Epithelial cell of esophagus (primary cell): ENCODE data around the gene VTA1.

Source experiments
- DNase-seq: peaks from one replicate; pipeline ENCODE4 v3.0.0; 2010; ENCODE audit warnings: low read depth
- H3K4me3 ChIP-seq: 2 replicates; pipeline ENCODE4 v1.5.1; 2011; ENCODE audit warnings: mild to moderate bottlenecking, low read length, control low read depth
- TF ChIP-seq, protein P1 (sequence below): IDR thresholded peaks from 2 replicates; pipeline ENCODE4 v1.5.1; 2011; ENCODE audit warnings: low read depth, mild to moderate bottlenecking, low read length, control low read depth, inconsistent platforms; ENCODE audit not compliant: insufficient read depth; ENCODE audit errors: missing control alignments

Gene VTA1

DNA sequence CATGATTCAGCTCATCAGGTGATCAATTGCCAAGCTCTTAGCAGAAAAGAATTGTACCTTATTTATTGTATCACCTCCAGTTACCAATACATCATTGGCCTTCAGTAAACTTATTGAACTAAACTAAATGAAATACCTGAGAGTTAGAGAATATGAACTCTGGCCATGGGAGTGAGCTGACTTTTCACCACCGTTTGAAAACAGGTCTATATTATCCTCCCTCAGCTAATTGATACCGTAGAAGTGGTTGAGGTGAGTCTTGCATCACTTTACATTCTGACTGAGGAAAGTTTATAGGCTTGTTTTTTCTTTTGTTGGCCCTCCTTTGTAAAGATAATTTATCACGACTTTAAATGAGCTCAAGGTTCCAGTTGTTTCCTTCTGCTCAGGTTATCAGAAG lies 102.2 kb downstream of the VTA1 start:
- DNase-seq = no peak
- no peak overlapping the region for H3K4me3 ChIP-seq
- TF ChIP-seq, protein P1, sequence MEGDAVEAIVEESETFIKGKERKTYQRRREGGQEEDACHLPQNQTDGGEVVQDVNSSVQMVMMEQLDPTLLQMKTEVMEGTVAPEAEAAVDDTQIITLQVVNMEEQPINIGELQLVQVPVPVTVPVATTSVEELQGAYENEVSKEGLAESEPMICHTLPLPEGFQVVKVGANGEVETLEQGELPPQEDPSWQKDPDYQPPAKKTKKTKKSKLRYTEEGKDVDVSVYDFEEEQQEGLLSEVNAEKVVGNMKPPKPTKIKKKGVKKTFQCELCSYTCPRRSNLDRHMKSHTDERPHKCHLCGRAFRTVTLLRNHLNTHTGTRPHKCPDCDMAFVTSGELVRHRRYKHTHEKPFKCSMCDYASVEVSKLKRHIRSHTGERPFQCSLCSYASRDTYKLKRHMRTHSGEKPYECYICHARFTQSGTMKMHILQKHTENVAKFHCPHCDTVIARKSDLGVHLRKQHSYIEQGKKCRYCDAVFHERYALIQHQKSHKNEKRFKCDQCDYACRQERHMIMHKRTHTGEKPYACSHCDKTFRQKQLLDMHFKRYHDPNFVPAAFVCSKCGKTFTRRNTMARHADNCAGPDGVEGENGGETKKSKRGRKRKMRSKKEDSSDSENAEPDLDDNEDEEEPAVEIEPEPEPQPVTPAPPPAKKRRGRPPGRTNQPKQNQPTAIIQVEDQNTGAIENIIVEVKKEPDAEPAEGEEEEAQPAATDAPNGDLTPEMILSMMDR = no peak

DNA sequence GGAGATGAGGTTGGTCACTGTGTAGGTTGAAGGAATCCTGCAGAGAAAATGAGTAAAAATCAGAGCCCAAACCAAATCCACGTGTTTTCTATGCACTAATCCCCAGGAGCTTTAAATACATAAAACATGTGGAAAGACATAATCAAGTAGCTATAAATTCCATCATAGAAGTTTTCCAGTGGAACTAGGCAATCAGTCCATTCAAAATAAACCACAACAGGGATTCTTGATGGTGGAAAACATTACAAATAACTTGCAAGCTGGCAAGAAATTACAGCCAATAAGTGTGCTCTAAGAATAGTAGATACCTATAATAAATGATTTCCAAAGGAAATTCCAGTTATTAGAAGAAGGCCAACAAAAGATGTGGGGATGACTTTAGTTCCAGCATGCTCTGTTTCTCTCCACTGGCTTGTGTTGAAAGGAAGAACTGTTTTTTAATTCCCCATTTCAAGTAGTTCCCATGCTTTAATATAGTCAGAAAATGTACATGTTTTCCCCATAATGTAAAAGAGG lies 104.9 kb downstream of the VTA1 start:
- H3K4me3 ChIP-seq = no peak overlapping the region
- TF ChIP-seq, protein P1 = no peak
- DNase-seq = no peak

DNA sequence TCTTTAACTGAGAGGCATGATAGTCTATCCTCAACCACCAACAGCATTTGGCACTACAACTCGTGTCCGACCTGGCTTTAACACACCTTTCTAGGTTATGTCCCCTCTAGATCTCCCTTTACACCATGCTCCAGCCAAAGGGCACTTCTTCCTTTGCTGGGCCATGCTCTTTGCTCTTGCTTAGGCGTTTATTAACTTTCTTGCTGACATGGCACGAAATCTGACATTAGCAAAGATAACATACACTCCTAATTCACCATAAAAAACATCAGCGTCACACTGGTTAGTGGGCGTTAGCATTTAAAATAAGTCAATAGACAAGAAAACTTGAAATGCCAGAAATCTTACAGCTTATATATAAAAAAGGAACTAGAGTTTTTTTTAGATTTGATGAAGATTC lies 107.5 kb downstream of the VTA1 start:
- DNase-seq = no peak
- TF ChIP-seq, protein P1 = no peak
- no peak overlapping the region for H3K4me3 ChIP-seq

DNA sequence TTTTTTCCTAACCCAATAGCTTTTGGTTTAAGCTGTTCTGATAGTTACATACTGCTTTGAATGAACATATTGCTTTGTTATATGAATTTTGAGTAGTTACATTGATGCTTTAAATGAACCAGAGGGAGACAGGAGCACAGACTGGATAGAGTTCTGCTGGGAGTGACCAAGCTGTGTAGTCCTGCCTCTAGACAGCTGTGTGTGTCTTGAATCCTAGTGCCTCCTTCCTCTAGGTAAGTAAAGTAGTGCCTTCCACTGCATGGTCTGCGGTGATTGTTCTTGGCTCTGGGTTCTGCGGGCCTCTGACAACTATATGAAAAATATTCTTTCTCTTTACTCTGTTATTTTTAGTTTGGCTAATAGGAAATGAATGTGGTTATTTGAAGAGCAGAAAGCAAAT lies 108.7 kb downstream of the VTA1 start:
- DNase-seq = no peak
- no peak overlapping the region for H3K4me3 ChIP-seq
- TF ChIP-seq, protein P1 = no peak

DNA sequence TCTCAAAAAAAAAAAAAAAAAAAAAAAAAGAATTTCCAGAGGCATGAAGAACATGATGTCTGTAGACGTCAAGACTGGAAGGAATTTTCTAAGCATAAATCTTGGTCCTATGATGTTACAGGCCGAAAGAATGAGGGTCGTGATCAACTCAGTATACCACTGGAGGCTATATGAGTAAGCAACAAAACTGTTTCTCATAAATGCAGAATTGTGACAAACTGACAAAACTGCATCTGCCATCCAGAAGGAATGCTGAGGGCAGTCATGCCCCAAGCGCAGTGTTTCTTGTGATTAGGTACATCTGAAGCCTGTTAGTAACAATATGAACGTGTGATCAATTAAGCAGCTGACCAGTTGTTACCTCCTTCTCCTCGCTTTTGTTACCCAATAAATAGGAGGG lies 111.2 kb downstream of the VTA1 start:
- TF ChIP-seq, protein P1 = no peak

DNA sequence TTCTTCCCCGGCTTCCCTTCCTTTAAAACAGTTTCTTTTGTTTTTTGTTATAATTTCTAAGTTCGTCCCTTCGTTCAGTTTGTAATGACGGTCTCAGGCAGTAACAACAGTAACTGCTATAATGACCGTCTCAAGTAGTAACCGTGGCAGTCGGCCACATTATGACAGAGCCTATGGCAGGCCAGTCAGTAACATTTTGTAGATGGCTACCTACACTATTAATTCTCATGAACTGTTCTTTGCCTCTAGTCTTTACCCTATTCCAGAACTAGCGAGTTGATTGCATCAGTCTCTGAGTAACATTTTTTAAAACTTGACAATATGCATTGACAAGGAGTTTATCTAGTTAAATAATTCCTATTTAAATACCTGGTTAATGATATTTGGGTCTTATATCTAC lies 111.7 kb downstream of the VTA1 start:
- TF ChIP-seq, protein P1 = no peak
- DNase-seq = no peak
- H3K4me3 ChIP-seq = no peak overlapping the region

More for the DNA sequence above, 111.2 kb downstream of the VTA1 start:
- DNase-seq = no peak
- H3K4me3 ChIP-seq = no peak overlapping the region

DNA sequence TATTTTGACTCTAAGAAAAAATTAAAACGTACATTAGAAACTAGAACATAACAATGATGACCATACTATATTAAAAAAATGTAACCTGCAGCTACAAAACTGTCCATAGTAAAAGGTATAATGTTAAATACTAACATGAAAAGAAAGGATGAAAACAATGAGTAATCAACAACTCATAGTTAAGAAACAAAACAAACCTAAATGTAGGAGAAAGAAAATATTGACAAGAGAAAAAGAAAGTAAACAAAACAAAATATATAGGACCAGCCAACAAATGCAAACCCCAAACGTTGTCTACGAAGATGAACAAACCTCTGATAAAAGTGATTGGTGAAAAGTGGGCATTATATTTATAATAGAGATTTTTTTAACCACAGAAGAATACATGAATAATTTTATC lies 113.7 kb downstream of the VTA1 start:
- DNase-seq = no peak
- H3K4me3 ChIP-seq = no peak overlapping the region
- TF ChIP-seq, protein P1 = no peak
